SH-SY5Y (cell line): ENCODE measurements around the gene GIMAP8.

Experiments used
- GATA2 ChIP-seq: IDR thresholded peaks from 2 replicates; pipeline ENCODE4 v1.6.1; 2011; ENCODE audit warnings: mild to moderate bottlenecking, low read depth, low read length
- GATA3 ChIP-seq: IDR thresholded peaks from 2 replicates; pipeline ENCODE4 v1.6.1; 2011; ENCODE audit warnings: low read depth, mild to moderate bottlenecking, low read length, moderate library complexity

GRCh38 chr7:150401424-150401790 is 49.0 kb upstream of the GIMAP8 start:
- TF ChIP-seq GATA3 = no peak
- TF ChIP-seq GATA2 = no peak
